ELR (cell line): ENCODE results near the gene RBBP8.
A peak's percentile ranks its signal among the peaks of the same experiment; 100 is the strongest.

Experiments
- DNase-seq: peaks from one replicate; pipeline ENCODE4 v3.0.0-alpha.2; 2015; ENCODE audit warnings: low read depth

Gene RBBP8

GRCh38 chr18:22999647-23000046, 66.5 kb downstream of the RBBP8 start:
- DNase-seq = no peak

GRCh38 chr18:23003289-23003688, 70.2 kb downstream of the RBBP8 start:
- DNase-seq = no peak

- no peak for DNase-seq
Observed at GRCh38 chr18:23012249-23012648, 79.1 kb downstream of the RBBP8 start.

- DNase-seq = no peak
Observed at GRCh38 chr18:23020555-23021294, 87.6 kb downstream of the RBBP8 start.

GRCh38 chr18:23021623-23022022, 88.5 kb downstream of the RBBP8 start:
- DNase-seq = no peak

GRCh38 chr18:23032030-23032582, 99.0 kb downstream of the RBBP8 start:
- DNase-seq = peak; percentile 88

- DNase-seq = no peak
Observed at GRCh38 chr18:23033056-23033455, 99.9 kb downstream of the RBBP8 start.

- DNase-seq = no peak
Observed at GRCh38 chr18:23036660-23037201, 103.6 kb downstream of the RBBP8 start.

GRCh38 chr18:23037646-23038045, 104.5 kb downstream of the RBBP8 start:
- DNase-seq = no peak

- peak; percentile 89 for DNase-seq
Observed at GRCh38 chr18:23038712-23039111, 105.6 kb downstream of the RBBP8 start.

GRCh38 chr18:23042133-23042532, 109.0 kb downstream of the RBBP8 start:
- no peak for DNase-seq

GRCh38 chr18:23043803-23044376, 110.8 kb downstream of the RBBP8 start:
- no peak for DNase-seq

GRCh38 chr18:23049698-23050373, 116.7 kb downstream of the RBBP8 start:
- peak; percentile 34 for DNase-seq

GRCh38 chr18:23053776-23054457, 120.8 kb downstream of the RBBP8 start:
- DNase-seq = peak; percentile 42

- DNase-seq = no peak
Observed at GRCh38 chr18:23054553-23054952, 121.4 kb downstream of the RBBP8 start.

GRCh38 chr18:23056315-23056714, 123.2 kb downstream of the RBBP8 start:
- no peak for DNase-seq

- DNase-seq = no peak
Observed at GRCh38 chr18:23057096-23057495, 124.0 kb downstream of the RBBP8 start.

GRCh38 chr18:23058746-23059415, 125.8 kb downstream of the RBBP8 start:
- no peak for DNase-seq

GRCh38 chr18:23059541-23060465, 126.7 kb downstream of the RBBP8 start:
- DNase-seq = peak; percentile 34

GRCh38 chr18:23062011-23062410, 128.9 kb downstream of the RBBP8 start:
- no peak for DNase-seq
